HFFc6 (cell line): ENCODE measurements around the gene POLR2E. TPM values are rescaled to one million over a fixed set of nuclear protein-coding genes. Genes with fewer than 3 reads are reported as not detected.

Experiments used
- DNase-seq: peaks from one replicate; pipeline ENCODE4 v3.0.0-alpha.2; 2018
- H3K27ac Mint-ChIP-seq: 2 replicates; pipeline ENCODE4 v1.8.0; 2020; ENCODE audit warnings: mild to moderate bottlenecking, mixed read lengths
- H3K27me3 Mint-ChIP-seq: 2 replicates; pipeline ENCODE4 v1.8.0; 2021; ENCODE audit warnings: mild to moderate bottlenecking, moderate library complexity, mixed read lengths; ENCODE audit not compliant: insufficient read depth
- H3K36me3 Mint-ChIP-seq: 2 replicates; pipeline ENCODE4 v1.8.0; 2021; ENCODE audit warnings: low read depth, mixed read lengths
- H3K4me1 Mint-ChIP-seq: 2 replicates; pipeline ENCODE4 v1.8.0; 2020; ENCODE audit warnings: low read depth, mixed read lengths
- H3K4me3 Mint-ChIP-seq: 2 replicates; pipeline ENCODE4 v1.8.0; 2020; ENCODE audit warnings: mild to moderate bottlenecking, moderate library complexity, mixed read lengths
- H3K9me3 Mint-ChIP-seq: 2 replicates; pipeline ENCODE4 v1.8.0; 2020; ENCODE audit warnings: mild to moderate bottlenecking, mixed read lengths
- CTCF ChIP-seq: fragments of 200-600 bp; sonication (generic); IDR thresholded peaks from 2 replicates; pipeline ENCODE4 v1.5.0; 2021; ENCODE audit warnings: antibody characterized with exemption, mild to moderate bottlenecking
- total RNA-seq, 6 experiments: library from RNA; stranded (reverse); fragmentation: NEBNext Ultra II Directional; extraction: Animal tissue kit (Norgen Biotek cat#: 25700); gene quantifications; 2 replicates in 1 of 6; 3 replicates in 5 of 6; pipeline ENCODE4 v1.2.3, GENCODE V29; 2021

POLR2E gene
- total RNA-seq, 6 experiments from 2014 or later = 224 to 289 (median 250) TPM

- Mint-ChIP-seq H3K4me3 (no peak overlapping the region), H3K9me3 (peaks cover 26% of the 10 kb centered on the region; the same call in 1 of the 2 replicates), H3K27ac (no peak overlapping the region), H3K4me1 (no peaks in the 10 kb centered on the region), H3K27me3 (peaks cover 3% of the 10 kb centered on the region), H3K36me3 (peaks cover 12% of the 10 kb centered on the region; the same call in 1 of the 2 replicates)
- TF ChIP-seq CTCF = no peak
- no peak for DNase-seq
Measured at GRCh38 chr19:1055886-1056620, 39.1 kb downstream of the POLR2E start.

DNA sequence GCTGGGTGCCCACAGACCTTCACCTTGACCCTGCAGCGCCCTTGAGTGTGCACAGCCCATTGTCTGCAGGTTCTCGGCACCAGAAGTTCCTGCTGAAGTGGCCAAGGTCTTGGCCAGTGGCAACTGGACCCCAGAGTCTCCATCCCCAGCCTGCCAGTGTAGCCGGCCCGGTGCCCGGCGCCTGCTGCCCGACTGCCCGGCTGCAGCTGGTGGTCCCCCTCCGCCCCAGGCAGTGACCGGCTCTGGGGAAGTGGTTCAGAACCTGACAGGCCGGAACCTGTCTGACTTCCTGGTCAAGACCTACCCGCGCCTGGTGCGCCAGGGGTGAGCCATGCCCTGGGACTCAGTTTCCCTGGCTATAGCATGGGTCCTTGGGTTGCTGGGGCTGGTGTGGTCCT is 40.1 kb downstream of the POLR2E start:
- no peaks in the 10 kb centered on the region for H3K4me1 Mint-ChIP-seq
- H3K4me3 Mint-ChIP-seq = no peak overlapping the region
- peaks cover 3% of the 10 kb centered on the region for H3K27me3 Mint-ChIP-seq
- H3K36me3 Mint-ChIP-seq = peaks cover 12% of the 10 kb centered on the region; the same call in 1 of the 2 replicates
- no peak for DNase-seq
- H3K27ac Mint-ChIP-seq = no peak overlapping the region
- peaks cover 26% of the 10 kb centered on the region; the same call in 1 of the 2 replicates for H3K9me3 Mint-ChIP-seq
- TF ChIP-seq CTCF = no peak

GRCh38 chr19:1054102-1055027 is 40.8 kb downstream of the POLR2E start:
- H3K36me3 Mint-ChIP-seq = peaks cover 12% of the 10 kb centered on the region; the same call in 1 of the 2 replicates
- H3K27me3 Mint-ChIP-seq = peaks cover 3% of the 10 kb centered on the region
- TF ChIP-seq CTCF = no peak
- H3K4me3 Mint-ChIP-seq = no peak overlapping the region
- DNase-seq = no peak
- peaks cover 26% of the 10 kb centered on the region; the same call in 1 of the 2 replicates for H3K9me3 Mint-ChIP-seq
- no peaks in the 10 kb centered on the region for H3K4me1 Mint-ChIP-seq
- H3K27ac Mint-ChIP-seq = no peak overlapping the region

- no peak overlapping the region for H3K27ac Mint-ChIP-seq
- H3K36me3 Mint-ChIP-seq = peaks cover 12% of the 10 kb centered on the region; the same call in 1 of the 2 replicates
- H3K27me3 Mint-ChIP-seq = peaks cover 3% of the 10 kb centered on the region
- H3K4me3 Mint-ChIP-seq = no peak overlapping the region
- peaks cover 24% of the 10 kb centered on the region; the same call in 1 of the 2 replicates for H3K9me3 Mint-ChIP-seq
- DNase-seq = no peak
- no peaks in the 10 kb centered on the region for H3K4me1 Mint-ChIP-seq
- TF ChIP-seq CTCF = no peak
Measured at GRCh38 chr19:1053176-1054101, 41.7 kb downstream of the POLR2E start.
